AG04450 (cell line): ENCODE data around the gene IRX3. TPM values are rescaled to one million over a fixed set of nuclear protein-coding genes. Genes with fewer than 3 reads are reported as not detected.
A peak's percentile ranks its signal among the peaks of the same experiment; 100 is the strongest.

ENCODE experiments used
- CTCF ChIA-PET: fragments of 300-600, 350-600 bp; formaldehyde crosslinking; extraction: SDS; loops from one replicate; lab custom pipeline; 2022; ENCODE audit warnings: antibody characterized with exemption, inconsistent platforms; lab: Charles Lee
- POLR2A ChIA-PET: fragments of 350-600 bp; formaldehyde crosslinking; extraction: SDS; loops from one replicate; lab custom pipeline; 2021; ENCODE audit warnings: antibody characterized with exemption, inconsistent platforms; lab: Yijun Ruan, JAX
- DNase-seq: peaks from one replicate; pipeline ENCODE4 v3.0.0-alpha.2; 2011; ENCODE audit warnings: low read depth, low spot score
- H3K27ac ChIP-seq: one replicate; pipeline ENCODE4 v1.5.1; 2012; ENCODE audit warnings: low read depth, low read length, control low read depth
- H3K27me3 ChIP-seq: one replicate; pipeline ENCODE4 v1.6.0; 2012; ENCODE audit warnings: low read length; ENCODE audit not compliant: control insufficient read depth, insufficient read depth
- H3K4me3 ChIP-seq: 2 replicates; pipeline ENCODE4 v1.5.1; 2011; ENCODE audit warnings: mild to moderate bottlenecking, low read depth, low read length, control low read depth
- H3K9me3 ChIP-seq: 2 replicates; pipeline ENCODE4 v1.5.1; 2012; ENCODE audit warnings: low read length; ENCODE audit not compliant: control insufficient read depth, insufficient read depth
- CTCF ChIP-seq: IDR thresholded peaks from 2 replicates; pipeline ENCODE4 v1.5.1; 2011; ENCODE audit warnings: low read depth, low read length, control low read depth, inconsistent platforms
- polyA plus RNA-seq: library from polyadenylated mRNA; depleted of rRNA; stranded (reverse); fragments of >200 nt; gene quantifications from 2 replicates; pipeline ENCODE4 v1.2.3, GENCODE V29; 2011

Gene IRX3
- polyA plus RNA-seq, 1 experiment = not detected

- no peak overlapping the region for H3K27ac ChIP-seq
- peaks cover 9% of the 10 kb centered on the region; the same call in 1 of the 2 replicates for H3K9me3 ChIP-seq
- peak; percentile 26 for TF ChIP-seq CTCF
- ChIA-PET CTCF (interaction anchor here (0.6 to 1.6 kb wide), 4 partner anchors 10 to 732 kb away, joined by 3 to 6 read pairs (median 4); no protein-coding TSS in a partner anchor), POLR2A (no interaction called here)
- no peak overlapping the region for H3K4me3 ChIP-seq
- peaks cover 63% of the 10 kb centered on the region for H3K27me3 ChIP-seq
- DNase-seq = no peak
Observed at GRCh38 chr16:54282202-54282927, 4.2 kb downstream of the IRX3 start.

GRCh38 chr16:54281535-54282201, 4.9 kb downstream of the IRX3 start:
- H3K27me3 ChIP-seq = peaks cover 58% of the 10 kb centered on the region
- no peak overlapping the region for H3K4me3 ChIP-seq
- H3K27ac ChIP-seq = no peak overlapping the region
- CTCF ChIA-PET = interaction anchor here (0.5 to 1.6 kb wide), 4 partner anchors 12 to 732 kb away, joined by 3 to 6 read pairs (median 4); no protein-coding TSS in a partner anchor
- no peak for TF ChIP-seq CTCF
- POLR2A ChIA-PET = no interaction called here
- no peak for DNase-seq
- H3K9me3 ChIP-seq = peaks cover 5% of the 10 kb centered on the region; the same call in 1 of the 2 replicates

- DNase-seq = no peak
- TF ChIP-seq CTCF = no peak
- Histone ChIP-seq H3K27ac (no peak overlapping the region), H3K27me3 (peaks cover 53% of the 10 kb centered on the region), H3K9me3 (peaks cover 5% of the 10 kb centered on the region; the same call in 1 of the 2 replicates), H3K4me3 (no peak overlapping the region)
- CTCF ChIA-PET = no interaction called here
- POLR2A ChIA-PET = no interaction called here
Observed at GRCh38 chr16:54280751-54281150, 5.8 kb downstream of the IRX3 start.

- no peak for DNase-seq
- no peak overlapping the region for H3K27ac ChIP-seq
- POLR2A ChIA-PET = no interaction called here
- H3K9me3 ChIP-seq = peaks cover 5% of the 10 kb centered on the region; the same call in 1 of the 2 replicates
- CTCF ChIA-PET = no interaction called here
- peaks cover 30% of the 10 kb centered on the region for H3K27me3 ChIP-seq
- H3K4me3 ChIP-seq = no peak overlapping the region
- no peak for TF ChIP-seq CTCF
Observed at GRCh38 chr16:54277845-54278703, 8.5 kb downstream of the IRX3 start.
